ENCODE data around the gene SEC23A. TPM values are rescaled to one million over a fixed set of nuclear protein-coding genes. Genes with fewer than 3 reads are reported as not detected.

SEC23A gene
- total and polyA plus RNA-seq, 2 of the 13 experiments (the other 11 are each of a cell fraction or from before 2014, with no cell fraction given) = 403 to 887 TPM

GRCh38 chr14:39109893-39110715 lies 7.1 kb upstream of the SEC23A start:
- DNase-seq (ENCODE audit: low spot score) (no peak), ATAC-seq (peak; percentile 24), FAIRE-seq (no peak)
- Histone ChIP-seq H3K9ac (ENCODE audit: insufficient read depth, low read depth, low read length) (peak overlapping the region; percentile 48), H3K4me1 (ENCODE audit: insufficient read depth, low read length) (peaks cover 35% of the 10 kb centered on the region), H3K79me2 (ENCODE audit: insufficient read depth, low read length) (peaks cover 10% of the 10 kb centered on the region), H3K27me3 (ENCODE audit: control insufficient read depth in 1 of 2, insufficient read depth in 2 of 2, low read length in 2 of 2) (no peaks in the 10 kb centered on the region; a peak in 1 of 5 replicates), H3K36me3 (replicated peaks in 1 of 2; ENCODE audit: control insufficient read depth in 1 of 2, insufficient read depth in 2 of 2, low read length in 2 of 2) (no peaks in the 10 kb centered on the region), H3K4me3 (replicated peaks in 1 of 3; ENCODE audit: insufficient read depth in 1 of 3, low read depth in 2 of 3, low read length in 3 of 3) (peak overlapping the region; percentile 15 to 43 (median 40); a peak in 5 of 6 replicates), H3K9me3 (ENCODE audit: low read length) (no peaks in the 10 kb centered on the region), H2AFZ (ENCODE audit: low read length) (peak overlapping the region; percentile 74), H4K20me1 (ENCODE audit: insufficient read depth, low read length) (no peaks in the 10 kb centered on the region), H3K27ac (ENCODE audit: extremely low read length, insufficient read depth, low read length) (no peak overlapping the region), H3K4me2 (ENCODE audit: low read depth, low read length) (peak overlapping the region; percentile 53)
- WGBS (ENCODE audit: low lambda C conversion rate) = 38% methylated on average over 12 of the region's 12 CpGs
- ChIA-PET POLR2A (interaction anchor here (3.4 to 11.5 kb wide), 2 partner anchors 7 to 60 kb away, joined by 25 to 242 read pairs; partner anchors contain the start of genes SEC23A and TRAPPC6B), CTCF (ENCODE audit: low intra/inter-chr PET ratio, low total read pairs) (no interaction called here)
- intact Hi-C loops (cut with micrococcal nuclease; ENCODE audit: unreplicated experiment) = loop anchor here (2.0 kb wide), 1 partner anchor 35 kb away; no protein-coding TSS in a partner anchor
- no TSS peak for BruUV-seq (replicated peaks)
- in situ Hi-C loops (cut with HindIII; ENCODE audit: extremely low pct_ligation_motif_present, low pct_unique_long_range_greater_than_20kb) = loop anchor here (5.0 kb wide), 2 partner anchors 62 to 257 kb away; partner anchors contain the start of gene TRAPPC6B
- TF ChIP-seq HMGXB4 (CRISPR knock-in tag; IDR thresholded peaks at IDR 0.05; ENCODE audit: borderline replicate concordance in 1 of 2, low read depth in 1 of 2) (peak in 1 of 2 experiments; percentile 55; a peak in 2 of 4 replicates), ZNF235 (CRISPR knock-in tag; IDR thresholded peaks at IDR 0.05; ENCODE audit: borderline replicate concordance) (no peak), ZFP90 (CRISPR knock-in tag; IDR thresholded peaks at IDR 0.05; ENCODE audit: borderline replicate concordance) (no peak), SNRNP70 (IDR thresholded peaks at IDR 0.05; ENCODE audit: low read depth, low read length) (no peak), IKZF5 (CRISPR knock-in tag; IDR thresholded peaks at IDR 0.05) (0 out of 2 replicates have a peak, but pooled peaks have one; percentile 12), PHF5A (CRISPR knock-in tag; IDR thresholded peaks at IDR 0.05; ENCODE audit: low read depth, unreplicated experiment) (no peak), HCFC1 (IDR thresholded peaks at IDR 0.05; ENCODE audit: low read depth, low read length) (no peak), ATM (IDR thresholded peaks at IDR 0.05; ENCODE audit: borderline replicate concordance) (no peak), TFAP4 (IDR thresholded peaks at IDR 0.05; ENCODE audit: borderline replicate concordance, low read depth) (0 out of 2 replicates have a peak, but pooled peaks have one; percentile 14), PCBP1 (IDR thresholded peaks at IDR 0.05; ENCODE audit: borderline replicate concordance, low read depth, low read length) (no peak), CERS6 (CRISPR knock-in tag; IDR thresholded peaks at IDR 0.05) (no peak), HNF4G (IDR thresholded peaks at IDR 0.05; ENCODE audit: borderline replicate concordance, low read depth, low read length) (no peak), HNF4G (CRISPR knock-in tag; IDR thresholded peaks at IDR 0.05; ENCODE audit: borderline replicate concordance, low read depth) (no peak), ZNF160 (CRISPR knock-in tag; IDR thresholded peaks at IDR 0.05) (no peak), TP53 (CRISPR knock-in tag; conservative IDR thresholded peaks at IDR 0.05) (no peak), ZNF296 (CRISPR knock-in tag; conservative IDR thresholded peaks at IDR 0.05) (no peak), PLSCR1 (CRISPR knock-in tag; IDR thresholded peaks at IDR 0.05; ENCODE audit: borderline replicate concordance) (no peak)
